HG02678 (cell line): ENCODE data around the gene WDR47.
A peak's percentile ranks its signal among the peaks of the same experiment; 100 is the strongest.

ENCODE experiments used
- ATAC-seq: cut with Tn5 transposase; IDR thresholded peaks from one replicate; pipeline ENCODE4 v1.9.1; 2021; ENCODE audit warnings: mild to moderate bottlenecking, moderate library complexity; ENCODE audit not compliant: unreplicated experiment

WDR47 gene

GRCh38 chr1:109041621-109042468, at the start of gene WDR47:
Gene WDR47 (minus strand): TSS chr1:109042102. CDS start chr1:109023512, 18,590 bp downstream.
- ATAC-seq: peak; percentile 97

GRCh38 chr1:109091078-109091838, 49.4 kb upstream of the WDR47 start:
- peak; percentile 59 for ATAC-seq

- peak; percentile 91 for ATAC-seq
Measured at GRCh38 chr1:109090196-109091077, 48.5 kb upstream of the WDR47 start, which contains the start of gene TMEM167B. Gene TMEM167B (plus strand): TSS chr1:109090764. CDS start chr1:109090873, 109 bp downstream.

- ATAC-seq: no peak
Measured at GRCh38 chr1:109089242-109090015, 47.5 kb upstream of the WDR47 start.

- no peak for ATAC-seq
Measured at GRCh38 chr1:109084563-109085517, 42.9 kb upstream of the WDR47 start.

- ATAC-seq: no peak
Measured at GRCh38 chr1:109083923-109084322, 42.0 kb upstream of the WDR47 start.

- no peak for ATAC-seq
Measured at GRCh38 chr1:109083501-109083900, 41.6 kb upstream of the WDR47 start.

GRCh38 chr1:109080441-109081082, 38.7 kb upstream of the WDR47 start:
- ATAC-seq: no peak

- no peak for ATAC-seq
Measured at GRCh38 chr1:109079240-109079622, 37.3 kb upstream of the WDR47 start.

- ATAC-seq: no peak
Measured at GRCh38 chr1:109078317-109078716, 36.4 kb upstream of the WDR47 start.

- ATAC-seq: peak; percentile 100
Measured at GRCh38 chr1:109075531-109076490, 33.9 kb upstream of the WDR47 start, which contains the start of gene TAF13. Gene TAF13 (minus strand): TSS chr1:109076003. CDS start chr1:109075947, 56 bp downstream.

GRCh38 chr1:109069294-109069693, 27.4 kb upstream of the WDR47 start:
- ATAC-seq: no peak

- ATAC-seq: no peak
Measured at GRCh38 chr1:109067883-109068282, 26.0 kb upstream of the WDR47 start.

GRCh38 chr1:109065137-109065536, 23.2 kb upstream of the WDR47 start:
- no peak for ATAC-seq

GRCh38 chr1:109061183-109061582, 19.3 kb upstream of the WDR47 start:
- ATAC-seq: no peak

GRCh38 chr1:109060707-109061106, 18.8 kb upstream of the WDR47 start:
- ATAC-seq: no peak

- ATAC-seq: no peak
Measured at GRCh38 chr1:109059026-109059425, 17.1 kb upstream of the WDR47 start.
